Right lobe of liver (tissue), 4 donors: ENCODE measurements around the gene RB1.

Source experiments
- POLR2A ChIP-seq: fragments of 450-650 bp; IDR thresholded peaks from one replicate; pipeline ENCODE4 v1.6.1; 2017; ENCODE audit warnings: antibody characterized with exemption, mild to moderate bottlenecking
- TF ChIP-seq, protein P1 (sequence below), 4 donors: fragments of 200-600 bp in 3 of 4; fragments of 450-650 bp in 1 of 4; IDR thresholded peaks; one replicate each; pipeline versions ENCODE4 v1.5.1 to v1.8.0; 2016 to 2022; ENCODE audit warnings: antibody characterized with exemption in 4 of 4, mild to moderate bottlenecking in 2 of 4
- donor health status: DM: no; HTN: no; CAD: no.
- donor health status: DM: no; HTN: no; CAD: no.
- donor health status: DM: no; HTN: yes; CAD: no.

DNA sequence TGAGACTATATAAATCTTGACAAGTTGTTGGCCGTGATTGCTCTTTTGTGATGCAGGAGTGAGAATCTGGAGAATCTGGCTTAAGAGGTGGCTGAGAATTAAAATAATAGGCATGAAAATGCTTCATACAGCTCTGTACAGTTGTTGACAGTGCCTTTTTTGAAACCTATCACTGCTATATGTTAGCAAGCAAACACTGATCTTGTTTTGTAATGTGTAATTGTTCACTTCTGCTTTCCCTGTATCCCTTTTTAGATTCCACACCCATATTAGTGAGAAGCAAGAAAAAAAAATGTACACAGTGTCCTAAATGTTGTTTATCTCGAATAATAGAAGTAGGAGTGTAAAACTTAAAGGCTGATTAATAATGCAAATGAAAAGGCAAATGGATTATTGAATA, 39.5 kb upstream of the RB1 start:
- TF ChIP-seq, protein P1, sequence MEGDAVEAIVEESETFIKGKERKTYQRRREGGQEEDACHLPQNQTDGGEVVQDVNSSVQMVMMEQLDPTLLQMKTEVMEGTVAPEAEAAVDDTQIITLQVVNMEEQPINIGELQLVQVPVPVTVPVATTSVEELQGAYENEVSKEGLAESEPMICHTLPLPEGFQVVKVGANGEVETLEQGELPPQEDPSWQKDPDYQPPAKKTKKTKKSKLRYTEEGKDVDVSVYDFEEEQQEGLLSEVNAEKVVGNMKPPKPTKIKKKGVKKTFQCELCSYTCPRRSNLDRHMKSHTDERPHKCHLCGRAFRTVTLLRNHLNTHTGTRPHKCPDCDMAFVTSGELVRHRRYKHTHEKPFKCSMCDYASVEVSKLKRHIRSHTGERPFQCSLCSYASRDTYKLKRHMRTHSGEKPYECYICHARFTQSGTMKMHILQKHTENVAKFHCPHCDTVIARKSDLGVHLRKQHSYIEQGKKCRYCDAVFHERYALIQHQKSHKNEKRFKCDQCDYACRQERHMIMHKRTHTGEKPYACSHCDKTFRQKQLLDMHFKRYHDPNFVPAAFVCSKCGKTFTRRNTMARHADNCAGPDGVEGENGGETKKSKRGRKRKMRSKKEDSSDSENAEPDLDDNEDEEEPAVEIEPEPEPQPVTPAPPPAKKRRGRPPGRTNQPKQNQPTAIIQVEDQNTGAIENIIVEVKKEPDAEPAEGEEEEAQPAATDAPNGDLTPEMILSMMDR (IDR thresholded peaks at IDR 0.05) = no peak
- no peak for TF ChIP-seq POLR2A
